ENCODE data around the gene FANCI.

The FANCI gene

DNA sequence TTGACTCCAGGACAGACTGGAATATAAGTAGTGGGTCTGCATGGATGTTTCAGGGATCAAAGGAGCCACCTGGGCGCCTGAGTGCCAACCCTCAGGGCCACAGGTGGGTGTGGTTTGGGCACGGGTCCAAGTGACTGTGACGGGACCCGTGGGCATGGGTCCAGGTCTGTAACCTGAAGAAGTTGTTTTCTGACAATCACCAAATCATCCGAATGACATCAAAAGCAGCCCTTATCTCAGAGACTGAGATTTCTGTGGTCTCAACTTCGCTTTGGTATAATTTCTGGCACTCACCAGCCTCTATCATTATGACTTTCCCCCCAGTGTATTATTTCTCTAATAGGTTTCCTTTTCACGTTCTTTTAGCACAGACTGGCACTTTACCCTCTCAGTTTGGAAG lies 46.8 kb upstream of the FANCI start (continued):
- TF ChIP-seq YY2 (tag by site-specific recombination; IDR thresholded peaks at IDR 0.05) (no peak), ZFHX2 (tag by site-specific recombination; conservative IDR thresholded peaks at IDR 0.05) (0 out of 2 replicates have a peak, but pooled peaks have one; percentile 6), SCRT1 (tag by site-specific recombination; IDR thresholded peaks at IDR 0.05; ENCODE audit: borderline replicate concordance) (peak; percentile 86; the same call in 1 of the 2 replicates), TSHZ1 (tag by site-specific recombination; IDR thresholded peaks at IDR 0.05; ENCODE audit: borderline replicate concordance) (0 out of 2 replicates have a peak, but pooled peaks have one; percentile 5), SETDB1 (IDR thresholded peaks at IDR 0.05; ENCODE audit: insufficient read length, low read length) (no peak), ZNF169 (tag by site-specific recombination; IDR thresholded peaks at IDR 0.05) (no peak), GLIS2 (tag by site-specific recombination; IDR thresholded peaks at IDR 0.05) (no peak), ZNF366 (tag by site-specific recombination; conservative IDR thresholded peaks at IDR 0.05) (peak; percentile 78), ZXDB (tag by site-specific recombination; IDR thresholded peaks at IDR 0.05) (peak; percentile 56; the same call in 1 of the 2 replicates), GLI4 (tag by site-specific recombination; IDR thresholded peaks at IDR 0.05) (no peak), ZNF248 (tag by site-specific recombination; IDR thresholded peaks at IDR 0.05) (no peak), ZNF677 (tag by site-specific recombination; IDR thresholded peaks at IDR 0.05) (no peak), ZNF660 (tag by site-specific recombination; IDR thresholded peaks at IDR 0.05) (0 out of 2 replicates have a peak, but pooled peaks have one; percentile 46), ZEB2 (tag by site-specific recombination; IDR thresholded peaks at IDR 0.05) (0 out of 2 replicates have a peak, but pooled peaks have one; percentile 45), ZNF311 (tag by site-specific recombination; IDR thresholded peaks at IDR 0.05; ENCODE audit: borderline replicate concordance) (no peak), INSM2 (tag by site-specific recombination; IDR thresholded peaks at IDR 0.05) (peak; percentile 20; the same call in 1 of the 2 replicates), KLF9 (tag by site-specific recombination; IDR thresholded peaks at IDR 0.05; ENCODE audit: low read depth) (no peak; the same call in 1 of the 2 replicates), ZNF692 (tag by site-specific recombination; IDR thresholded peaks at IDR 0.05) (peak; percentile 60; the same call in 1 of the 2 replicates), TCF7L2 (IDR thresholded peaks at IDR 0.05; ENCODE audit: borderline replicate concordance, low read depth, low read length) (peak; percentile 68), ZNF639 (tag by site-specific recombination; IDR thresholded peaks at IDR 0.05) (no peak), ZNF530 (tag by site-specific recombination; IDR thresholded peaks at IDR 0.05; ENCODE audit: low read depth) (no peak), ZNF433 (tag by site-specific recombination; IDR thresholded peaks at IDR 0.05; ENCODE audit: low read depth) (no peak), ZNF114 (tag by site-specific recombination; IDR thresholded peaks at IDR 0.05) (no peak), ZNF404 (tag by site-specific recombination; IDR thresholded peaks at IDR 0.05) (no peak)
- TF ChIP-seq, protein P1, sequence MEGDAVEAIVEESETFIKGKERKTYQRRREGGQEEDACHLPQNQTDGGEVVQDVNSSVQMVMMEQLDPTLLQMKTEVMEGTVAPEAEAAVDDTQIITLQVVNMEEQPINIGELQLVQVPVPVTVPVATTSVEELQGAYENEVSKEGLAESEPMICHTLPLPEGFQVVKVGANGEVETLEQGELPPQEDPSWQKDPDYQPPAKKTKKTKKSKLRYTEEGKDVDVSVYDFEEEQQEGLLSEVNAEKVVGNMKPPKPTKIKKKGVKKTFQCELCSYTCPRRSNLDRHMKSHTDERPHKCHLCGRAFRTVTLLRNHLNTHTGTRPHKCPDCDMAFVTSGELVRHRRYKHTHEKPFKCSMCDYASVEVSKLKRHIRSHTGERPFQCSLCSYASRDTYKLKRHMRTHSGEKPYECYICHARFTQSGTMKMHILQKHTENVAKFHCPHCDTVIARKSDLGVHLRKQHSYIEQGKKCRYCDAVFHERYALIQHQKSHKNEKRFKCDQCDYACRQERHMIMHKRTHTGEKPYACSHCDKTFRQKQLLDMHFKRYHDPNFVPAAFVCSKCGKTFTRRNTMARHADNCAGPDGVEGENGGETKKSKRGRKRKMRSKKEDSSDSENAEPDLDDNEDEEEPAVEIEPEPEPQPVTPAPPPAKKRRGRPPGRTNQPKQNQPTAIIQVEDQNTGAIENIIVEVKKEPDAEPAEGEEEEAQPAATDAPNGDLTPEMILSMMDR (tag by site-specific recombination; IDR thresholded peaks at IDR 0.05) = no peak
- TF ChIP-seq, protein P2, sequence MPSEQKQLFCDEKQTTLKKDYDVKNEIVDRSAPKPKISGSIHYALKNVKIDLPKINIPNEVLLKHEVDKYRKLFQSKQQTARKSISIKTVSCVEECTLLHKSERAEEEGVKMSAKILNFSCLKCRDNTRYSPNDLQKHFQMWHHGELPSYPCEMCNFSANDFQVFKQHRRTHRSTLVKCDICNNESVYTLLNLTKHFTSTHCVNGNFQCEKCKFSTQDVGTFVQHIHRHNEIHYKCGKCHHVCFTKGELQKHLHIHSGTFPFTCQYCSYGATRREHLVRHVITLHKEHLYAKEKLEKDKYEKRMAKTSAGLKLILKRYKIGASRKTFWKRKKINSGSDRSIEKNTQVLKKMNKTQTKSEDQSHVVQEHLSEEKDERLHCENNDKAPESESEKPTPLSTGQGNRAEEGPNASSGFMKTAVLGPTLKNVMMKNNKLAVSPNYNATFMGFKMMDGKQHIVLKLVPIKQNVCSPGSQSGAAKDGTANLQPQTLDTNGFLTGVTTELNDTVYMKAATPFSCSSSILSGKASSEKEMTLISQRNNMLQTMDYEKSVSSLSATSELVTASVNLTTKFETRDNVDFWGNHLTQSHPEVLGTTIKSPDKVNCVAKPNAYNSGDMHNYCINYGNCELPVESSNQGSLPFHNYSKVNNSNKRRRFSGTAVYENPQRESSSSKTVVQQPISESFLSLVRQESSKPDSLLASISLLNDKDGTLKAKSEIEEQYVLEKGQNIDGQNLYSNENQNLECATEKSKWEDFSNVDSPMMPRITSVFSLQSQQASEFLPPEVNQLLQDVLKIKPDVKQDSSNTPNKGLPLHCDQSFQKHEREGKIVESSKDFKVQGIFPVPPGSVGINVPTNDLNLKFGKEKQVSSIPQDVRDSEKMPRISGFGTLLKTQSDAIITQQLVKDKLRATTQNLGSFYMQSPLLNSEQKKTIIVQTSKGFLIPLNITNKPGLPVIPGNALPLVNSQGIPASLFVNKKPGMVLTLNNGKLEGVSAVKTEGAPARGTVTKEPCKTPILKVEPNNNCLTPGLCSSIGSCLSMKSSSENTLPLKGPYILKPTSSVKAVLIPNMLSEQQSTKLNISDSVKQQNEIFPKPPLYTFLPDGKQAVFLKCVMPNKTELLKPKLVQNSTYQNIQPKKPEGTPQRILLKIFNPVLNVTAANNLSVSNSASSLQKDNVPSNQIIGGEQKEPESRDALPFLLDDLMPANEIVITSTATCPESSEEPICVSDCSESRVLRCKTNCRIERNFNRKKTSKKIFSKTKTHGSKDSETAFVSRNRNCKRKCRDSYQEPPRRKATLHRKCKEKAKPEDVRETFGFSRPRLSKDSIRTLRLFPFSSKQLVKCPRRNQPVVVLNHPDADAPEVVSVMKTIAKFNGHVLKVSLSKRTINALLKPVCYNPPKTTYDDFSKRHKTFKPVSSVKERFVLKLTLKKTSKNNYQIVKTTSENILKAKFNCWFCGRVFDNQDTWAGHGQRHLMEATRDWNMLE (tag by site-specific recombination; conservative IDR thresholded peaks at IDR 0.05; ENCODE audit: low read depth) = no peak

Data from HEK293 (cell line).